Raji (cell line): ENCODE results near the gene MAX.
A peak's percentile ranks its signal among the peaks of the same experiment; 100 is the strongest.

Experiments
- POLR2A ChIP-seq: IDR thresholded peaks from 2 replicates; pipeline ENCODE4 v1.6.1; 2011; ENCODE audit warnings: low read depth, low read length, control low read depth; ENCODE audit not compliant: insufficient read depth

MAX gene

DNA sequence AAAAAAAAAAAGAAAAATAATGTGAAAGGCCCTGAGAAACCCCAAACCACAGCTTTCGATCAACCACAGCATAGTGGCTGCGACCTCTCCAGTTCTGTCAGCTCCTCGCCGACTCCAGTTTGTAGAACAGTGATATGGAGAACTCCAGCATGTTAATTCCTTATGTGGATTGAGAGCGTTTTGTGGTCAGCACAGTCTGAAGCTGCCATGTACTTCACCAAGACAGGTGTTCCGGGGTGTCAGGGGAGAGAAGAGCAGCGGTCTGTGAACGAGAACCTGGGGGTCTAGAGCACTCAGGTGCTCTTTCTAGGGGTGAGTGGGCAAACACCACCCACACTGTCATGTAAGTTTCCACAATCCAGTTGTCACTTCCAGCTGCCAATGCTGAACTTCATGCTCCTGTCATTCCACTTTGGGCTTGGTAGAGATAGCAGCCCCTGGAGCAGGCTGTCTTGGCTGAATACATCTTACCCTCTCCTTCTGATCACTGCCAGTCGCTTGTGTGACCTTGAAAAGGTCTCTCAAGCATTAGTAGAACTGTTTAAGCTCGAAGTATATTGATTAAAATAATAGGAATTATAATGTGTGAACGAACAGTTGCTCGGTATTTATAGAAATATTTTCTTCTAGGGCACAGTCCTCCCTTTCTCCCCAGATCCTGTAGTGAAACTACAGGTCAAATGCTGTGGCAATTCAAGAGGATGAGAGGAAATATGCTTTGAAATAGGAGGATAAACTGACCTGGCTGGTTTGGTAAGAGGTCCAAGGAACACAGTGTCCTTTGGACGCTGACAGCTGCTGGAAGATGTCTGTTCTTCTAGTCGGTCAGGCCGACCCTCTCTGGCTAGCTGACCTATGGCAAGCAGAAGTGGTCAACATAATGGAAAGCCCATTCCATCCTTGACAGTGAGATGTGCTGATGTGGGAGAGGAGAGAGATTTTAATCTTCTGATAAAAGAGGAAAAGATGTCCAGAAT, 15.7 kb upstream of the MAX start:
- no peak for TF ChIP-seq POLR2A

- no peak for TF ChIP-seq POLR2A
These were observed 13.3 kb upstream of the MAX start for GRCh38 chr14:65115615-65116014.

DNA sequence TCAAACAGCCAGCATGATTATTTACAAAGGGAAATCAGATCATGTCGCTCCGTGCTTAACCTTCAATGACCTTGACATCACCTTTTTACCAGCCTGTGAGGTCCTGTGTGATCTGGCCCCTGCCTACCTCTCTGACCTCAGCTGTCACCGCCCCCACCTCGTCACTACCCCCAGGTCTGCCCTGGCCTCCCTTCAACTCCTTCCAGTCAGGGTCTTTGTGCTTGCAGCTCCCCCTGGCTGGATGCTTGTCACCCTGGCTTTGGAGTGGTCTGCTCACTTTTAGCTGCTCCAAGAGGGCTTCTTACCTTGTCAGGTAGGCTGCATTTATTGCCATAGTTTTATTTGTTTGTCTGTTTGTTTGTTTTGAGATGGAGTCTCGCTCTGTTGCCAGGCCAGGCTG, 8.2 kb upstream of the MAX start:
- TF ChIP-seq POLR2A: no peak

DNA sequence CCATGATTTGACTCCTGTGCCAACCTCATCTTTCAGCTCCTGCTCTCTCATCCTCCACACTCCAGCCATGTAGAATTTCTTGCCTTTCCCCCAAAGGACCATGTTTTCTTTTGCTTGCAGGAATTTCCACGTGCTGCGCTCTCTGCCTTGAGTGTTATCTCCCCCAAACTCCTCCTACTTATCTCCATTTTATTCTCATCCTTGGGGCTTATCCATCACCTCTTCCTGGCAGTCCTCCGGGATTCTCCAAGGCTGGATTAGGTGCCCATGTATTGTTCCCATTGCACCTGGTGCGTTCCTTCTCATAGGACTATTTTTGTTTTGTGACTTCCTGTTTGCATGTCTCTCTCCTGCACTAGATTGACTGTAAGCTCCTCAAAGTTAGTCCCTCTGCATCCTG, 7.0 kb upstream of the MAX start:
- no peak for TF ChIP-seq POLR2A

DNA sequence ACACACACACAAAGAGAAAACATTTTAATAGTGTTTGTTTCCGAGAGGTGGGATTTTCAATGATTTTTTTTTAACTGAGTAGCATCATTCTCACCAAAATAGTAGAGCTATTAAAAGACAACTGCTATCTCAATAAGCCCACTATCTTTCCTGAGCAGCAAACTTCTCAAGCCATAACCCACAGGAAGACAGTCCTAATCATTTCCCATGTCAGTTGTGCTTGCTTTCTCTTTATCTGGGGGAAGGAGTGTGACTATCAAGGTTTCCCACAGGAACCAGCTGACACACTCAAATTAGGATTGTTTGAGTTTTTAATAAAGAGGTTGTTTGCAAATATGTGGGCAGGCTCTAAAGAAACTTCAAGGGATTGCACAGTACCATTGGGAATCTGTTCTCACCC, 4.9 kb upstream of the MAX start:
- TF ChIP-seq POLR2A: no peak

- no peak for TF ChIP-seq POLR2A
These were observed 4.4 kb upstream of the MAX start for GRCh38 chr14:65106736-65107135.

- no peak for TF ChIP-seq POLR2A
These were observed 4.0 kb upstream of the MAX start for GRCh38 chr14:65106316-65106715.

DNA sequence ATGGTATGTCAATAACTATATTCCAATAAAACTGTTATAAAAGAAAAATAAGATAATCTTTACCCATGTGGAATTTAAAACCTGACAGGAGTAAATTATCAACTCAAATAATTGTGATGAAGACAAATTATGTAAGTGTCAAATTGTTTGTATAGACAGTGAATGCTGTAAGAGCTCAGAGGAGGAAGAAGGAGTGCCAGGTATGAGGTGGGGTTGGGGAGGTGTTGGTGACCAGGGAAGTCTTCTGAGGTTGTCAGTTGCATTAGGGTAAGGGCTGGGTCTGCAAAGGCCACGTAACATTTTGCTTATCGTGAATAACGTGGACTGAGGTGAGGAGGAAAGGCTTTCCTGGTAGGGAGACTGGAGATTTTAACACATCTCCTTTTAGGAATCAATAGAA, 2.5 kb upstream of the MAX start:
- no peak for TF ChIP-seq POLR2A

DNA sequence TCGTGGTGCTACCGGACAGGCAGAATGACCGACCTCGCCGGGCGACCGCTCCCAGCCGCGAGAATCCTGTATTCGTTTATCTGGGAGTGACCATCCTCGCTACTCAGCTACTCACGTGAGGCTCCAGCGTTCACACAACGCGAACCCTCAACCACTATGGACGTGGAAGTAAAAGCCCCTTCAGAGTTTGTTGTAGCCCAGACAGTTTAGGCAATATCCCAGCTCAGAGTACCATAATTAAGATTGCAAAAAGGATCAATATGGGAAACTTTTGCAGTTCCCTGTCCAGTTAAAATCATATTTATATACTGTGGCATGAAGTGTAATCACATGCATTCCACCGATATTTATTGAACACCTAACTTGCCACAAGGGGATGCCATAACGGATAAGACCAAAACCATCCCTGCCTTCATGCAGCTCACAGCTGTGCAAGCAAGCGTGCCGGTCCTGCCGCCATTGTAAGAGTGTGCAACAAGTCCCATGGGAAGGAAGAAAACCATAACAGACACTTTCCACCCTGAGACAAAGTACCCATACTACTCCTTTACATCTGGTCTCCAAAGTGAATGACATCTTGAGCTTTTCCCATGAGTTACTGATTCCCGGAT, 938 bp upstream of the MAX start:
- TF ChIP-seq POLR2A: peak; percentile 4; the same call in 1 of the 2 replicates

DNA sequence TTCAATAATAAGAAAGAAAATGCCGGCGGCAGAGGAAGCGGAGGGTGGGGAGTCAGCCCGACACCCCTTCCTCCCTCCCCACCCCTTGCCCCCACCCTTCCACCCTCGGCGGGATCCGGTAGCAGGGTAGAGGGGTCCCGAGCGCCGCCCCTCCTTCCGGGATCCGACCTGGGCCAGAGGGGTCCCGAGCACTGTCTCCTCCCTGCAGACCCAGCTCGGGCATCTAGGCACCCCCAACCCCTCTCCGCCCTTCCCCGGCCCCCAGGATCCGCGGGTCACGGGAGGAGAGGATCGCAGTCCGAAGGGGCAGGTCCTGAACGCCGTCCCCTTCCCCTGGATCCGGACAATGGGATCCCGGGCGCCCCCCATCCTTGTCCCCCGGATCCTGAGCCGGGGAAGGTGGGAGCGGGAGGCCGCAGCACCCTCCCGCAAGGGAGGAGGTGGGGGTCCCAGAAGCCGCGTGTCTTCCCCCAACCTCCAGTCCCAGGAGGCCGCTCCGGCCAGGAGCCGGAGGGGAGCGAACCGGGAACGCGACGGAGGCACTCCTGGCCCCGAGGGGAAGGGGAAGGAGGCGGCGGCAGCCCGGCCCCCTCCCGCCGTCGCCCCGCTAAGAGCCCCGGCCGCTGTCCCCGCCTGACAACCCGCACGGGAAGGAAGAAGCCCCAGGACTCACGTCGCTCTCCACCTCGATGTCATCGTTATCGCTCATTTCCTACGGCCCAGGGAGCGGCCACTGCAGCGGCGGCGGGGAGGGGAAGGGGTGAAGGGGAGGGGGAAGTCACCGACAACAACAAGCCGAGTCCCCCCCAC, 481 bp downstream of the MAX start:
- TF ChIP-seq POLR2A: no peak

DNA sequence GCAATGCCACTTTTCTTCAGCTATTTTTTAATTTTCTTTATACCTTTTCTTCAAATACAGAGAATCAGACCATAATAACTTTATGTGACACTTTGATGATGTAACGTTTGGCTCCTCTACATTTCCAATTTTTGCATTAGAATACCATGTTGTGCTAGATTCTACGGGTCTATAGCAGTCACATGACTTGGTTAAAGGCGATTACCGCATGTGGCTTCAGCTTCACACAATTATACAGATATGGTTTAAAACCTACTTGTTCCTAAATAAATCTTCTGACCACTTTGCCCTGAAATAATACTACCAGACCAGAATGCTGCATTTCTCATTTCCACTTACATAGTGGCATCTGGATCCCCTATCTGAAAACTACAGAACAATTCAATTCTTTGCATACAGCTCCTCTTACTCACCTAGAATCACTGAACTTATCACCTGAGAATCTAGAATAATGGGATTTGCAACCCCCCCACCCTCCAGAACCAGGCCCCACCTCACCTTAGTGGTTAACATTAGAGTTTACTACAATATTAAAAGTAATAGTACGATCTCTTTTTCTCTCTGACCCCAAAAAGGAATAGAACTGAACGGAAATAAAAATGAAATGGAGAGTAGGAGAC, 1.3 kb downstream of the MAX start:
- TF ChIP-seq POLR2A: no peak

GRCh38 chr14:65098586-65098985, 3.7 kb downstream of the MAX start:
- TF ChIP-seq POLR2A: no peak

GRCh38 chr14:65096323-65097089, 5.8 kb downstream of the MAX start:
- no peak for TF ChIP-seq POLR2A

DNA sequence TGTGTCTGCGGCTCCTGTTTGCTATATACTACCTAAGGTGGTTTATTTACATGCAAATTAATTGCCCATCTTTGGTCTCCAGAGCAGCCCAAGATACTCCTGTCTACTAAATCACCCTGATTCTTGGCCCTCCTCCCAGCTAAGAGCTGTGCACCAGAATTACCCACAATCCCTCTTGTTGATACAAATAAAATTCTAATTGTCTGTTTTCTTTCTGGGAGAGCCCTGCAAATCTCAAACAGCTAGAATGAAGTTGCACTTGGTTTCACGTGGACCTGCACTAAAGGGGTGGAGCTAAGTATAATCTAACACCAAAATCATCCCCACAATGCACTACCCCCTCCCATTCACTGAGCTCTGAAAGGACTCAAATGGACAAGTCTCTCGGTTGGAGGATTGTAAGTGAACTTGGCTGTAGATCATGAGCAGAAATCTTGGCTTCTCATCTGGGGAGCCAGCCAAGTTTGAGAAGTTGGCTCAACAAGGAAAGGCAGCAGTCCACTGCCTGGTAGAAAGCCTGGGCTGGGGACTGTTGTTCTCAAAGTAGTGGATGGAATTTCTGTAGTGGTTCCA, 6.6 kb downstream of the MAX start:
- no peak for TF ChIP-seq POLR2A
